Measurements from ENCODE around the gene WHRN. TPM values are rescaled to one million over a fixed set of nuclear protein-coding genes. Genes with fewer than 3 reads are reported as not detected.

Gene WHRN
- total RNA-seq, 4 donors from 2014 or later: 8.4 to 12.9 (median 11.0) TPM

DNA sequence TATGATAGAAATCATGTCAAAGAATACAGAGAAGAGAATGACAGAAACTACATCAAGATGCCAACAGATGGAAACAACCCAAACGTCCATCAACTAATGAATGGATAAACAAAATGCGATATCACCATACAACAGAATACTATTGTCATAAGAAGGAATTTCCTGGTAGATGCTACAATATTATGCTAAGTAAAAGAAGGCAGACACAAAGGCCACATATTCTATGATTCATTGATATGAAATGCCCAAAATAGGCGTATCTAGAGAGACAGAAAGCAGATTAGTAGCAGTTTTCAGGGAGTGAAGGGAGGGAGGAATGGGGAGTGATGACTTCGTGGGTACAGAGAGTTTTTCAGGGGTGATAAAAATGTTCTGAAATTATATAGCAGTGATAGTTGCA lies 59.2 kb downstream of the WHRN start:
- no peaks in the 10 kb centered on the region for H3K27me3 ChIP-seq
- no peak for ATAC-seq
- no peak overlapping the region for H3K4me3 ChIP-seq
- TF ChIP-seq POLR2A (IDR thresholded peaks at IDR 0.05) (no peak), EP300 (IDR thresholded peaks at IDR 0.05) (no peak), POLR2AphosphoS5 (IDR thresholded peaks at IDR 0.05) (no peak)
- TF ChIP-seq, protein P1, sequence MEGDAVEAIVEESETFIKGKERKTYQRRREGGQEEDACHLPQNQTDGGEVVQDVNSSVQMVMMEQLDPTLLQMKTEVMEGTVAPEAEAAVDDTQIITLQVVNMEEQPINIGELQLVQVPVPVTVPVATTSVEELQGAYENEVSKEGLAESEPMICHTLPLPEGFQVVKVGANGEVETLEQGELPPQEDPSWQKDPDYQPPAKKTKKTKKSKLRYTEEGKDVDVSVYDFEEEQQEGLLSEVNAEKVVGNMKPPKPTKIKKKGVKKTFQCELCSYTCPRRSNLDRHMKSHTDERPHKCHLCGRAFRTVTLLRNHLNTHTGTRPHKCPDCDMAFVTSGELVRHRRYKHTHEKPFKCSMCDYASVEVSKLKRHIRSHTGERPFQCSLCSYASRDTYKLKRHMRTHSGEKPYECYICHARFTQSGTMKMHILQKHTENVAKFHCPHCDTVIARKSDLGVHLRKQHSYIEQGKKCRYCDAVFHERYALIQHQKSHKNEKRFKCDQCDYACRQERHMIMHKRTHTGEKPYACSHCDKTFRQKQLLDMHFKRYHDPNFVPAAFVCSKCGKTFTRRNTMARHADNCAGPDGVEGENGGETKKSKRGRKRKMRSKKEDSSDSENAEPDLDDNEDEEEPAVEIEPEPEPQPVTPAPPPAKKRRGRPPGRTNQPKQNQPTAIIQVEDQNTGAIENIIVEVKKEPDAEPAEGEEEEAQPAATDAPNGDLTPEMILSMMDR (IDR thresholded peaks at IDR 0.05): no peak
- WGBS, 2 donors (ENCODE audit: low coverage in 1 of 2): 34 to 65% methylated on average over 3 to 4 of the region's 4 CpGs
- no peaks in the 10 kb centered on the region for H3K9me3 ChIP-seq
- no peak overlapping the region for H3K27ac ChIP-seq
- no peaks in the 10 kb centered on the region for H3K36me3 ChIP-seq
- H3K4me1 ChIP-seq: no peaks in the 10 kb centered on the region

DNA sequence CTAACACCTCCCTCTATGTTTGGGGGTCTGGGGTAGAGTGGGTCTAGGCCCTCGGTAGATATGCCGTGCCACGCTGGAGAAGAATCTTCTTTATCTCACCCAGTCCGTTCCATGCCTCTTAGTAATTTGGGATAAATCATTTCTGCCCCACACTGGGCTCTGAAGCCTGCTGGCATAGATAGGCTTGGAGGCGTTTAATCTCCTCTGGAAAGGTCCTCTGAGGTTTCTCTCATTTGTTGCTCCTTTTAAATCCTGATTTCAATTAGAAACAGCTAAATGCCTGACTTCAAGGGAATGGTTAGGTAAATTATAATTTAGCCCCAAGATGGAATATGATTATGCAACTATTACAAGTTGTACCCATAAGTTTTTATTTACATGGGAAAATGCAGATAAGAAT lies 59.7 kb downstream of the WHRN start:
- no peaks in the 10 kb centered on the region for H3K27me3 ChIP-seq
- no peak overlapping the region for H3K27ac ChIP-seq
- H3K36me3 ChIP-seq: no peaks in the 10 kb centered on the region
- H3K4me1 ChIP-seq: no peaks in the 10 kb centered on the region
- WGBS, 2 donors (ENCODE audit: low coverage in 1 of 2): 50 to 85% methylated on average over 5 of the region's 5 CpGs
- no peak for ATAC-seq
- H3K4me3 ChIP-seq: no peak overlapping the region
- no peaks in the 10 kb centered on the region for H3K9me3 ChIP-seq
- TF ChIP-seq, protein P1 (IDR thresholded peaks at IDR 0.05): no peak
- TF ChIP-seq POLR2A (IDR thresholded peaks at IDR 0.05) (no peak), POLR2AphosphoS5 (IDR thresholded peaks at IDR 0.05) (no peak), EP300 (IDR thresholded peaks at IDR 0.05) (no peak)

DNA sequence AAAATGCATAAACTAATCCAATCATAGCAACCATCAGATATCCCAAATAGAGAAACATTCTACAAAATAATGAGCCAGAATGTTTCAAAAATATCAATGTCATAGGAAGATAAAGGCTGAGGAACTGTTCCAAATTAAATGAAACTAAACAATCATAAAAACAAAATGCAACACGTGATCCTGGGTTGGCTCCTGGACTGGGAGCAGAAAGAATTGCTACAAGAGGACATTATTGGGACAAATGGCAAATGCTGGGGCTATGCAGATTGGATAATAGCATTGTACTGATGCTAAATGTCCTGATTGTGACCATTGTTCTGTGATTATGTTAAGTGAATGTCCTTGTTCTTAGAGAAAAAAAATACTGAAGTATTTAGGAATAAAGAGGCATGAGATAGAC lies 63.3 kb downstream of the WHRN start:
- TF ChIP-seq POLR2A (IDR thresholded peaks at IDR 0.05) (no peak), POLR2AphosphoS5 (IDR thresholded peaks at IDR 0.05) (no peak), EP300 (IDR thresholded peaks at IDR 0.05) (no peak)
- TF ChIP-seq, protein P1 (IDR thresholded peaks at IDR 0.05): no peak

DNA sequence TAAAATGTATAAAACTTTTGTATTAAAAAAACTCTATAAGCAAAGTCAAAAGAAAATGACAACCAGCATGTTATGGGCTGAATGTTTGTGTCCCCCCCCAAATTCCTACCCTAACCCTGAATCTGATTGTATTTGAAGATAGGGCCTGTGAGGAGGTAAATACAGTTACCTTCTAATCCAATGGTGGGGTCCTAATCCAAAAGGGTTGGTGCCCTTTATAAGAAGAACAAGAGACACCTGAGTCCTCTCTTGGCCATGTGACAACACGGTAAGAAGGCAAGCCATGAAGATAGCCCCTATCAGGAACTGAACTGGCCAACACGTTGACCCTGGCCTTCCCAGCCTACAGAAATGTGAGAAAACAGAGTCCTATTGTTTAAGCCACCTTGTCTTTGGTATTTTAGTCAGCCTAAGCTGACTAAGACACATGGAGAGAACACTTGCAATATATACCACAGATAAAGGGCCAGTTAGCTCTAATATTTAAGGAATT lies 67.8 kb downstream of the WHRN start:
- Histone ChIP-seq H3K9me3 (no peaks in the 10 kb centered on the region), H3K4me3 (no peak overlapping the region), H3K27ac (no peak overlapping the region), H3K36me3 (no peaks in the 10 kb centered on the region), H3K4me1 (no peaks in the 10 kb centered on the region), H3K27me3 (no peaks in the 10 kb centered on the region)
- ATAC-seq: no peak
- no peak for TF ChIP-seq POLR2A (IDR thresholded peaks at IDR 0.05)
- TF ChIP-seq POLR2AphosphoS5 (IDR thresholded peaks at IDR 0.05): no peak
- TF ChIP-seq, protein P1 (IDR thresholded peaks at IDR 0.05): no peak
- WGBS, 2 donors (ENCODE audit: low coverage in 1 of 2): 73% methylated on average over 2 of the region's 2 CpGs; no CpG with 5 or more reads in 1 of the 2 donors

More for the DNA sequence above, 63.3 kb downstream of the WHRN start:
- H3K4me1 ChIP-seq: no peaks in the 10 kb centered on the region
- no peak overlapping the region for H3K4me3 ChIP-seq
- no peaks in the 10 kb centered on the region for H3K27me3 ChIP-seq
- no peaks in the 10 kb centered on the region for H3K36me3 ChIP-seq
- no peaks in the 10 kb centered on the region for H3K9me3 ChIP-seq
- ATAC-seq: no peak
- no peak overlapping the region for H3K27ac ChIP-seq
- 43% methylated on average over 1 of the region's 1 CpG; no CpG with 5 or more reads in 1 of the 2 donors for WGBS, 2 donors (ENCODE audit: low coverage in 1 of 2)

DNA sequence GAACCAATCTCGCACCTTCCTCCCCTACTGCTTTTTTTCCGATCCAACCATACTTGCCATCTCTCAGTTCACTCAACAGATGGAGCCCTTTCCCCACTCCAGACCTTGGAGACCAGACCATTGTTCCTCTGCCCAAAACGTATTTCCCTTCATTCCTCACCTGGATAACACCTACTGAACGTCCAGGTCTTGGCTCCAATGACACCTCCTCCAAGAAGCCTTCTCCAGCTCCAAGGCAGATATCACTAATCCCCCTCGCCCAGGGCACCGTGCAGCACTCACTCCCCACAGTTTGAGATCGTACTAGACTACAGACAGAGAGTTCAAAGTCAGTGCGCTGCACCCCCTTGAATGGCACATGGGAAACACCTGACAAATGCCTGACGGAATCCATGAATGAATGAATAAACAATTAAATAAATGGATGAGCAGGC lies 70.4 kb downstream of the WHRN start:
- TF ChIP-seq POLR2AphosphoS5 (IDR thresholded peaks at IDR 0.05): no peak
- TF ChIP-seq, protein P1 (IDR thresholded peaks at IDR 0.05): peak in 1 of 4 experiments; percentile 33
- Histone ChIP-seq H3K27me3 (no peaks in the 10 kb centered on the region), H3K4me3 (no peak overlapping the region), H3K9me3 (no peaks in the 10 kb centered on the region), H3K27ac (no peak overlapping the region), H3K36me3 (no peaks in the 10 kb centered on the region), H3K4me1 (no peaks in the 10 kb centered on the region)
- WGBS, 2 donors (ENCODE audit: low coverage in 1 of 2): 48 to 54% methylated on average over 2 to 8 of the region's 9 CpGs
- ATAC-seq: no peak

Measured in gastroesophageal sphincter (tissue), 4 donors.